CD4-positive, CD25-positive, alpha-beta regulatory T cell (primary cell): Measurements from ENCODE around the gene RAB14. TPM values are rescaled to one million over a fixed set of nuclear protein-coding genes. Genes with fewer than 3 reads are reported as not detected.
A peak's percentile ranks its signal among the peaks of the same experiment; 100 is the strongest.

Experiments
- ATAC-seq, 2 donors: fragments of 150-1000 bp; cut with Tn5 transposase; one replicate each; pipeline ENCODE4 v1.10.0; 2021; ENCODE audit warnings: low read depth in 2 of 2, moderate number of reproducible peaks in 2 of 2, moderate library complexity in 1 of 2
- DNase-seq, 3 donors: peaks; one replicate each; pipeline versions ENCODE4 v3.0.0 to v3.0.0-alpha.2; 2012 to 2022; ENCODE audit warnings: mixed read lengths in 1 of 3
- H3K27ac ChIP-seq: one replicate; pipeline ENCODE4 v1.7.0; 2013; ENCODE audit warnings: mild to moderate bottlenecking, low read length; ENCODE audit not compliant: insufficient read depth, poor library complexity, severe bottlenecking
- H3K27me3 ChIP-seq: one replicate; pipeline ENCODE4 v1.7.0; 2013; ENCODE audit warnings: low read length; ENCODE audit not compliant: control insufficient read depth, insufficient read depth
- H3K36me3 ChIP-seq: one replicate; pipeline ENCODE4 v1.7.0; 2013; ENCODE audit warnings: mild to moderate bottlenecking, low read length, moderate library complexity; ENCODE audit not compliant: control insufficient read depth, insufficient read depth
- H3K4me1 ChIP-seq: 2 replicates; pipeline ENCODE4 v1.7.0; 2013; ENCODE audit warnings: mild to moderate bottlenecking, low read length; ENCODE audit not compliant: insufficient read depth, control insufficient read depth, poor library complexity, severe bottlenecking
- H3K4me3 ChIP-seq: one replicate; pipeline ENCODE4 v1.7.0; 2013; ENCODE audit warnings: low read depth, mild to moderate bottlenecking, low read length, moderate library complexity
- H3K9me3 ChIP-seq, 2 experiments: 1 replicate in 1 of 2; 2 replicates in 1 of 2; pipeline ENCODE4 v1.7.0; 2013; ENCODE audit warnings: low read length in 2 of 2, mild to moderate bottlenecking in 1 of 2, moderate library complexity in 1 of 2; ENCODE audit not compliant: control insufficient read depth in 2 of 2
- H3K27ac Mint-ChIP-seq, 3 donors: one replicate each; pipeline ENCODE4 v1.8.0; 2020 to 2022; ENCODE audit warnings: mild to moderate bottlenecking in 3 of 3, mixed read lengths in 3 of 3, moderate library complexity in 2 of 3
- H3K27me3 Mint-ChIP-seq: one replicate; pipeline ENCODE4 v1.8.0; 2022; ENCODE audit warnings: mild to moderate bottlenecking, mixed read lengths
- H3K36me3 Mint-ChIP-seq: one replicate; pipeline ENCODE4 v1.8.0; 2020; ENCODE audit warnings: mixed read lengths
- H3K4me1 Mint-ChIP-seq, 4 donors: one replicate each; pipeline ENCODE4 v1.8.0; 2020 to 2022; ENCODE audit warnings: mixed read lengths in 4 of 4, mild to moderate bottlenecking in 1 of 4
- H3K4me3 Mint-ChIP-seq, 4 donors: one replicate each; pipeline ENCODE4 v1.8.0; 2020 to 2022; ENCODE audit warnings: mild to moderate bottlenecking in 4 of 4, mixed read lengths in 4 of 4, moderate library complexity in 3 of 4
- H3K9me3 Mint-ChIP-seq, 7 donors: one replicate each; pipeline ENCODE4 v1.8.0; 2020 to 2022; ENCODE audit warnings: mixed read lengths in 7 of 7, mild to moderate bottlenecking in 3 of 7, moderate library complexity in 2 of 7
- polyA plus RNA-seq, 4 donors: library from polyadenylated mRNA; unstranded; fragments of 300-500 nt; fragmentation: Illumina TruSeq; gene quantifications; one replicate each; pipeline ENCODE4 v1.2.3, GENCODE V29; 2021
- total RNA-seq: library from RNA; stranded (reverse); gene quantifications from one replicate; pipeline ENCODE4 v1.2.3, GENCODE V29; 2022

RAB14 gene
- total and polyA plus RNA-seq, 5 donors from 2014 or later = 36.8 to 56.8 (median 50.7) TPM

DNA sequence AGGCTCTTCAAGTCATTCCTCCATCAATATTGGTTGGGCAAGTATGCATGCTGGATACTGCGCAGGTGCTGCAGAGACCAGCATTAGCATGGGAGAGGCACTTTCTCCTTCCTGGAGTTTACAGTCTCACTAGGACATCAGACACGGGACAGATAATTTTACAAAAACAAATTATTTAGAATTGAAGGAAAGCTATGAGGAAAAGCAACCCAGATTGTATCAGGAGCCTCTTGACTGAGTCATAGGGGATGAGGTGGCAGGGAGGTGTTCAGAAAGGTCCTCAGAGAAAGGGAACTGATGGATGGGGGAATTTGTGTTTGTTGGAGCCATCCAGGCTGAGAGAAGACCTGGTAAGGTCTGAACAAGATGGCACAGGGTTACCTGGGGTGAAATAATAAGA, 24.5 kb upstream of the RAB14 start:
- H3K27ac Mint-ChIP-seq = peak overlapping the region in 1 of 3 donors; percentile 17
- no peaks in the 10 kb centered on the region for H3K36me3 ChIP-seq
- DNase-seq (no peak), ATAC-seq (no peak)
- no peak overlapping the region for H3K4me3 Mint-ChIP-seq
- H3K36me3 Mint-ChIP-seq = peaks cover 8% of the 10 kb centered on the region
- no peak overlapping the region for H3K4me3 ChIP-seq
- peaks cover 0 to 3% (median 0%) of the 10 kb centered on the region in 4 donors for H3K4me1 Mint-ChIP-seq
- no peaks in the 10 kb centered on the region for H3K9me3 ChIP-seq
- no peaks in the 10 kb centered on the region for H3K27me3 ChIP-seq
- no peaks in the 10 kb centered on the region for H3K4me1 ChIP-seq
- no peaks in the 10 kb centered on the region for H3K27me3 Mint-ChIP-seq
- no peak overlapping the region for H3K27ac ChIP-seq
- H3K9me3 Mint-ChIP-seq = no peaks in the 10 kb centered on the region

DNA sequence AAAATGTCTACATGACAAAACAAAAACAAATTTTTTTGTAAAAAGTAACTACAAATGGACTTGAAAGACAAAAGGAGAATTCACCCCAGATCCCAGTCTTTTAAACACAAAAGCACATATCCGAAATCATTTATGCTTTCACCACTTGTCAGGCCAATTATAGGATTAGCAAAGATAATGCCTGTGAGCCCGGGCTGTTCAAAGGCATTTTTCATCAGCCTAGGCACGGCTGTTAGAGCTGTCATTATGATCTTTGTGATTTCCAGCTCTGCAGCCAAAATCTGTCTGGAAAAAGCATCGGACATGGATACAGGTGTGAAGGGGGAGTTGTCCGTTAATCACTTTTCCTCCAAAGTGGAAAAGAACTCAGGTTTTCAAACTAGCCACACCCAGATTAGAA, 23.6 kb upstream of the RAB14 start:
- H3K4me3 Mint-ChIP-seq = no peak overlapping the region
- H3K36me3 Mint-ChIP-seq = peaks cover 6% of the 10 kb centered on the region

DNA sequence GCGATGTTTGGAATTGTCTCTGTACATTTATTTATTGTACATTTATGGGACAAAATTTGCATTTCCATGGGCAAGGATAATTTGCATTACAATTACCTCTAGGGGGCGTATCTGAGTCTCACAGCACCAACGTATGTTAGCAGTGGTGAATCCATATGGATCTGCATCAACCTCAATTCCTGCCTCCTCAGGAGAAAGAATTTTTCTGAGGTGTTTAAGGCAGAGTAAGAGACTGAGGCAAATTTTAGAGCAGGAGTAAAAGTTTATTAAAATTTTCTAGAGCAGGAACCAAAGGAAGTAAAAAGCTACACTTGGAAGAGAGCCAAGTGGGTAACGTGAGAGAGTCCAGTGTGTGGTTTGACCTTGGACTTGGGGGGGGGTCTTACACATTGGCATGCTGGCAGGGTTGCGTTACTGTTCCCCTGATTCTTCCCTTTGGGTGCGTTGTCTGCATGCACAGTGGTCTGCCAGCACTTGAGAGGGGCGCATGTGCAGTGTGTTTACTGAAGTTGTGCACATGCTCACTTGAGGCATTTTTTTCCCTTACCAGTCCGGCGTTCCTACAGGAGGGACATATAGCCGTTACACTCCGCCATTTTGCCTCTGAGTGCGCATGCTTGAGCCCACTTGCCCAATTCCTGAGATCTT, 21.0 kb upstream of the RAB14 start:
- no peaks in the 10 kb centered on the region for H3K36me3 ChIP-seq
- H3K9me3 Mint-ChIP-seq = no peaks in the 10 kb centered on the region
- H3K4me3 Mint-ChIP-seq = no peak overlapping the region
- ATAC-seq (no peak), DNase-seq (peak in 1 of 3 donors; percentile 28)
- H3K4me1 Mint-ChIP-seq = peaks cover 0 to 6% (median 4%) of the 10 kb centered on the region in 4 donors
- no peaks in the 10 kb centered on the region for H3K27me3 Mint-ChIP-seq
- no peak overlapping the region for H3K4me3 ChIP-seq
- no peaks in the 10 kb centered on the region for H3K9me3 ChIP-seq
- peaks cover 4% of the 10 kb centered on the region for H3K36me3 Mint-ChIP-seq
- no peaks in the 10 kb centered on the region for H3K27me3 ChIP-seq
- H3K4me1 ChIP-seq = no peaks in the 10 kb centered on the region
- H3K27ac Mint-ChIP-seq = no peak overlapping the region
- no peak overlapping the region for H3K27ac ChIP-seq

More for the DNA sequence above, 23.6 kb upstream of the RAB14 start:
- Mint-ChIP-seq H3K4me1 (peaks cover 0 to 3% (median 0%) of the 10 kb centered on the region in 4 donors), H3K9me3 (no peaks in the 10 kb centered on the region), H3K27ac (no peak overlapping the region), H3K27me3 (no peaks in the 10 kb centered on the region)
- Histone ChIP-seq H3K4me1 (no peaks in the 10 kb centered on the region), H3K9me3 (no peaks in the 10 kb centered on the region), H3K36me3 (no peaks in the 10 kb centered on the region), H3K4me3 (no peak overlapping the region), H3K27ac (no peak overlapping the region), H3K27me3 (no peaks in the 10 kb centered on the region)
- no peak for DNase-seq
- ATAC-seq = no peak

DNA sequence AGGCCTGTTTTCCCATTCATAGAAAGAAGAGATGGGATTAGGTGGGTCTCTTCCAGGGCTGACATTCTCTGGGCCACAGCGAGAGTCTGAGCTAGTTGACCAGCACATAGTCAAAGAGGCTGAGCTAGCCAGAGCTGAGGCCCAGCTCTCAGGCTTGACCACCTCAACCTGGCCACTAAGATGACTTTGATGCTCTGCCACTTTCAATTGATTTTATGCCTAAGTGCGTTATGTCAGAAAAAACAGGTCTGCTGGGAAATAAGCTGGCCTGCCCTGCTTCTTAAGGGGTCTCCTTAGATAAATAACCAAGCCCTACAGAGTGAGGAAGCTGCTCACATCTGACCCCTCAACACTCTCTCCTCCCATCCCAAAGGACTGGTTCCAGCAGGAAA, 20.0 kb upstream of the RAB14 start:
- no peaks in the 10 kb centered on the region for H3K36me3 ChIP-seq
- peaks cover 4% of the 10 kb centered on the region for H3K36me3 Mint-ChIP-seq
- H3K27ac ChIP-seq = no peak overlapping the region
- no peak overlapping the region for H3K4me3 ChIP-seq
- H3K27me3 Mint-ChIP-seq = no peaks in the 10 kb centered on the region
- H3K27ac Mint-ChIP-seq = no peak overlapping the region
- ATAC-seq (no peak), DNase-seq (no peak)
- no peak overlapping the region for H3K4me3 Mint-ChIP-seq
- H3K4me1 Mint-ChIP-seq = peaks cover 0 to 6% (median 4%) of the 10 kb centered on the region in 4 donors
- no peaks in the 10 kb centered on the region for H3K9me3 Mint-ChIP-seq
- H3K9me3 ChIP-seq = no peaks in the 10 kb centered on the region
- H3K4me1 ChIP-seq = no peaks in the 10 kb centered on the region
- H3K27me3 ChIP-seq = no peaks in the 10 kb centered on the region

GRCh38 chr9:121220996-121221663, 19.5 kb upstream of the RAB14 start:
- H3K36me3 Mint-ChIP-seq = peaks cover 9% of the 10 kb centered on the region
- H3K9me3 Mint-ChIP-seq = no peaks in the 10 kb centered on the region
- no peak overlapping the region for H3K27ac Mint-ChIP-seq
- H3K4me1 Mint-ChIP-seq = peaks cover 0 to 6% (median 5%) of the 10 kb centered on the region in 4 donors
- Histone ChIP-seq H3K9me3 (no peaks in the 10 kb centered on the region), H3K27me3 (no peaks in the 10 kb centered on the region), H3K27ac (no peak overlapping the region), H3K4me1 (no peaks in the 10 kb centered on the region), H3K36me3 (no peaks in the 10 kb centered on the region), H3K4me3 (no peak overlapping the region)
- no peaks in the 10 kb centered on the region for H3K27me3 Mint-ChIP-seq
- ATAC-seq (no peak), DNase-seq (no peak)
- no peak overlapping the region for H3K4me3 Mint-ChIP-seq

DNA sequence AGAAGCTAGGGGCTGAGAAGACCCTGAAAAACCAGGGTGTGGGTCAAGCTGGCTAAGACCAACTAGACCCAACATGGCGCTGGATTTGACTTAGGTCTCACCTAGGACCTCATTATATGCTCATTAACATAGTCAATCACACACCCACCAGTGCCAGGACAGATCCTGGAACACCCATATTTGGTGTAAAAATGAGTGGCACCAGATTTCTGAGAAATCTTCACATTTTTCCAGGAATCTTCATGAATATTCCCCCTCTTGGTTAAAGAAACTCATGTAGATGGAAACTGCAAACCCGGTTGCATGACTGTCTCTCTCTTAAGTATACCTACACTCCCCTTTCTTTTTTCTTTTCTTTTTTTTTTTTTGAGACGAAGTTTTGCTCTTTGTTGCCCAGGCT, 17.9 kb upstream of the RAB14 start:
- DNase-seq = peak in 1 of 3 donors; percentile 19
- no peaks in the 10 kb centered on the region for H3K27me3 ChIP-seq
- H3K36me3 Mint-ChIP-seq = peaks cover 10% of the 10 kb centered on the region
- ATAC-seq = no peak
- H3K9me3 ChIP-seq = no peaks in the 10 kb centered on the region
- no peak overlapping the region for H3K27ac ChIP-seq
- peaks cover 0 to 6% (median 5%) of the 10 kb centered on the region in 4 donors for H3K4me1 Mint-ChIP-seq
- no peak overlapping the region for H3K4me3 ChIP-seq
- no peaks in the 10 kb centered on the region for H3K4me1 ChIP-seq
- H3K27ac Mint-ChIP-seq = no peak overlapping the region
- no peaks in the 10 kb centered on the region for H3K27me3 Mint-ChIP-seq
- H3K9me3 Mint-ChIP-seq = no peaks in the 10 kb centered on the region
- H3K4me3 Mint-ChIP-seq = no peak overlapping the region
- H3K36me3 ChIP-seq = no peaks in the 10 kb centered on the region

- DNase-seq (no peak), ATAC-seq (no peak)
- Mint-ChIP-seq H3K4me3 (no peak overlapping the region), H3K27me3 (no peaks in the 10 kb centered on the region), H3K9me3 (no peaks in the 10 kb centered on the region), H3K4me1 (peaks cover 5 to 11% (median 7%) of the 10 kb centered on the region in 4 donors), H3K36me3 (peaks cover 10% of the 10 kb centered on the region), H3K27ac (no peak overlapping the region)
- no peaks in the 10 kb centered on the region for H3K27me3 ChIP-seq
- no peaks in the 10 kb centered on the region for H3K9me3 ChIP-seq
- H3K4me3 ChIP-seq = no peak overlapping the region
- no peaks in the 10 kb centered on the region for H3K36me3 ChIP-seq
- no peaks in the 10 kb centered on the region for H3K4me1 ChIP-seq
- H3K27ac ChIP-seq = no peak overlapping the region
These were observed 16.8 kb upstream of the RAB14 start for GRCh38 chr9:121218357-121219027.
